ENCODE measurements around the gene PREX1.
"Not testable (repeated sequence)": the region's sequence is repeated elsewhere in the genome, so short reads cannot be mapped to it uniquely, and the experiment has no call there.

Gene PREX1

DNA sequence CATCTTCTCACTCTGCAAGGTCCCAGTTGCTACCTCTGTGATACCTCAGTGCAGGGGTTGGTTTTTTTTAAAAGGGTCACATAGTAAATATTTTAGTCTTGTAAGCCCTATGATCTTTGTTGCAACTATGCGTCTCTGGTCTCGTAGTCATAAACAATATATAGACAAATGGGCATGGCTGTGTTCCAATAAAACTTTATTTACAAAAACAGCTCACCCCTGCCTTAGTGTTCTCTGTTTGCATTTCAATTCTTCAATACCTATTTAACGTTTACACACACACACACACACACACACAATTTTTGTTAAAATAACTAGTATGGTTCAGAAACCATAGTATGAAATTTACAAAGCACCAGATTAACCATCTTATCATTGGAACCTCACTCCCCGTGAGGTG lies 216.8 kb downstream of the PREX1 start:
- no peak for DNase-seq (ENCODE audit: low read depth in 1 of 2, low spot score in 1 of 2)

DNA sequence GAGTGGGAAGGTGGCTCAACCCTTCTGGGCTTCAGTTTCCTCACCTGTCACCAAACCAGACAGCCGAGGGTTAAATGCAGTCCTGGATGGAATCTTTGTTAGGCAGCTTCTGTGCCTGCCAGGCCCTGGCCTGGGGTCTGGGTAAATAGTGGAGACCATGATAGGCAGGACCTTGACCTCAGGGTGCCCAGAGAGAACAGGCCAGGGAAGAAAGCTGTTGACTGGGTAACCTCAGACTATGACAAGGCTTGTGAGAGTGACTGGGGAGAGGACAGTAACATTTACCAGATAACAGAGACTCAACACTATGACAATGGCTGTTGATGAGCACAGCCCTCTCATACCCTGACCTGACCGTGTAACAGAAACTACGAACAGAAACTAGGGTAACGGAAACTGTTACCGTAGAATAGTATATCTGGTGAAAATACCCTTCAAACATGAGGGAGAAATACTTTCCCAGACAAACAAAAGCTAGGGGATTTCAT lies 218.3 kb downstream of the PREX1 start:
- DNase-seq (ENCODE audit: low read depth in 1 of 2, low spot score in 1 of 2), result no peak

DNA sequence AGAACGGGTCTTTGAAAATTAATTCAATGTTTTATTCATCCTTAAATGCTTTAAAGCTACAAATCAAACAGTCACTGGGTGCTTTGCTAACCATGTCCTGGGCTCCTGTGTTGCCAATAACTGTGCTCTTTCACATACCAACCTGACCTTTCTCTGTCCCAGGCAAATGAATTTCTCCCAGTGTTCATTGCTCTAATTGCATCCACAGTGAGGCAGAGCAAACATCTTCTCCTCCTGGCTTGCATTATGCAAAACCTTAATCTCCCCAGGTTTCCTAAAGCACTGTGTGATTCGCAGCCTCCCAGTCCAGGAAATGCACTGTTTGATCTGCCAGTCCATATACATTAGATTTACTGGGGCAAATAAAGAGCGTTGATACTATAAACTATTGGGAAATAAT lies 219.0 kb downstream of the PREX1 start:
- DNase-seq (ENCODE audit: low read depth in 1 of 2, low spot score in 1 of 2), result no peak

DNA sequence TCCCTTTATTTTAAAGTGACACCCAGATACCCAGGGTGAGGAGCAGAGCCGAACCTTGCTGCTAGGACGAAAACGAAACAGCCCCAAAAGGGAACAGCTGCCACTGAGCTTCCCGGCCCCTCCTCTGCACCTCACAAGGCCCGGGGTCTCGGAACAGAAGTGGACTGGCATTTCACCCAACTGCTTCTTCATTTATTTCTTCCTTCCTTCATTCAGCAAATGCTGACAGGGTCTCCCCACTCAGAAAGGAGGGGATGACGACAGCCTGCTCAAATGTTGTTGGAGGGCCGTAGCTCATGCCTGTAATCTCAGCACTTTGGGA lies 220.3 kb downstream of the PREX1 start:
- DNase-seq (ENCODE audit: low read depth in 1 of 2, low spot score in 1 of 2), result no peak

DNA sequence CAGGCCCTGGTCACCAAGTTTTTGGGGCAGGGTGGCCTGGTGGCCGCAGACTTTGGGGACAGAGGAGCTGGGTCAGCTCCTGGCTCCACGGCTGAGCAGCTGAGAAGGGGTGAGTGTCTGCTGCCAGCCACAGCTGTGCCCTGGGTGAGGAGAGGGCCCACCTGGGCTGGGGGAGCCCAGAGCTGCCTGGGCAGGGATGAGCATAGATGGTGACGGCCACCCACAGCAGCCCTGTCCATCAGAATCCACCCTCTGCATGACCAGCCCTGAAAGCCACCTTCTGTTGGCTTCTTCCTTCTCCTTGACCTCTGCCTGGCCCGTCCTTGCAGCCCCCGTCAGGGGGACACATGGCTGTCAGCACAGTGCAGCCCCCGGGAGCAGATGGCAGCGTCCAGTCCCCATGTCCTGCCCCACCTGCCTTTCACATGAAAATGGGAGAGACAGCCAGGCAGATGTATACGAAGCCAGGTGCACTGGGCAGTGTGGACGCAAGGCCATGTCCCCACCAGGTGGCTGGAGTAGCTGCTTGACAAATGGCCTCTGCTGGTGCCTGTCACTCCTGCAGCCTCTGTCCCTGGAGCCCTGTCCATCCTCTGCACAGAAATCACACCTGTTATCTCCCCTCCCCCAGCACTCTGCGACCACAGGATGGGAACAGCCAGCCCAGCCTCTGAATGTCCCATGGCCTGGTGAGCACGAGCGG lies 220.8 kb downstream of the PREX1 start:
- no peak for DNase-seq (ENCODE audit: low read depth in 1 of 2, low spot score in 1 of 2)

- no peak for DNase-seq (ENCODE audit: low read depth in 1 of 2, low spot score in 1 of 2)
Measured at GRCh38 chr20:48606172-48606840, 221.5 kb downstream of the PREX1 start.

- no peak for DNase-seq (ENCODE audit: low read depth in 1 of 2, low spot score in 1 of 2)
Measured at GRCh38 chr20:48605364-48606171, 222.2 kb downstream of the PREX1 start.

DNA sequence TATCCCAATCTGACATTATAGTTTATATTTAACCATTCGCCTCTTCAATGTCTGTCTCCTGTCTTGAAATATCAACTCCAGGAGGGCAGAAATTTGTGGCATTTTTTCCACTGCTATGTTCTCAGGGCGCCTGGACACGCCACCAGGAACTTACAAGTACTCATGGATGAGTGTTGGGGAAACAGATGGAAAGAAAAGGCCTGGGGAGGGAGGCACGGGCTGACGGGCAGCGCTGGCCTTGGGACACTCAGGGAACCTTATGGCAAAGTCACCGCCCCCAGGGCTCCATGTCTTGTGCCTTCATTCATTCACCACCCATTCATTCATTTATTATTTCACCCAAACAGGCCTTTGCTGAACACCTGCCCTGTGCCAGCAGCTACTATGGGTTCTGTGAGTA lies 222.9 kb downstream of the PREX1 start:
- DNase-seq (ENCODE audit: low read depth in 1 of 2, low spot score in 1 of 2), result no peak

DNA sequence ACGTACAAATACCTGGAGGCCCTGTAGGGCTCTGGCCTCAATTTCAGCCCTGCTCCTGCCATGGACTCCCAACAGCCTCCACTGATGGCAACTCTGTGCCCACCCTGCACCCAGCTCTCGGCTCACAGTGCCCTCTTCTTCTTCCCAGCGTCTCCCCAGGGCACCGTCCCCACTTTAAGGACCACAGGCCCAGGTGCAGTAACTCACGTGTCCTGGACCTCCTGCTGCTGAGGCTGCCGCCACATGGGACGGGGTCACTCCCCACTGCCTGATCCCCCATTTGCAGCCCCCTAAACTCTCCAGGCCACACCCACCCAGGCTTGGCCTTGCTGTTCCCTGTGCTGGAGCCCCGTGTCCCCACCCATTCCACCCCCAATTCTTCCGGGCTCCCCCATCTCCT lies 223.4 kb downstream of the PREX1 start:
- no peak for DNase-seq (ENCODE audit: low read depth in 1 of 2, low spot score in 1 of 2)

GRCh38 chr20:48603819-48604405 lies 223.9 kb downstream of the PREX1 start:
- DNase-seq (ENCODE audit: low read depth in 1 of 2, low spot score in 1 of 2), result no peak

GRCh38 chr20:48603116-48603818 lies 224.5 kb downstream of the PREX1 start:
- no peak for DNase-seq (ENCODE audit: low read depth in 1 of 2, low spot score in 1 of 2)

DNA sequence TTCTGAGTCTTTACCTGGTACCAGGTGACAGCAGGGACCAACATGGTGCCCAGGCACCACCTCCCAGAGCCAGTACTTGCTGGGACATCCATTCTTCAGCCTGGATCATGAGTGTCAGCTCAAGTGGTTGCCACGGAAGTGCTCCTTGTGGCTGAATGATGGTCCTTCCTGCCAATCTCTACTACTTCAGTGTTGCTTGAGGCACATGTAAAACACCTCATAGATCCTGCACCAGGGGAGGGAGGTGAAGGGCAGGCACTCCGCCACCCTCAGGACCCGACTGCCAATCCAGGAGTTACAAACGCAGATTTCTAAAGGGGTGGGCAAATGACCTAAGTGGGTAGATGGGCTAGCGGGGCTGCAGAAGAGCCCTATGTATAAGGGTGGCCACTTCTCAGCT lies 226.0 kb downstream of the PREX1 start:
- DNase-seq (ENCODE audit: low read depth in 1 of 2, low spot score in 1 of 2), result no peak

DNA sequence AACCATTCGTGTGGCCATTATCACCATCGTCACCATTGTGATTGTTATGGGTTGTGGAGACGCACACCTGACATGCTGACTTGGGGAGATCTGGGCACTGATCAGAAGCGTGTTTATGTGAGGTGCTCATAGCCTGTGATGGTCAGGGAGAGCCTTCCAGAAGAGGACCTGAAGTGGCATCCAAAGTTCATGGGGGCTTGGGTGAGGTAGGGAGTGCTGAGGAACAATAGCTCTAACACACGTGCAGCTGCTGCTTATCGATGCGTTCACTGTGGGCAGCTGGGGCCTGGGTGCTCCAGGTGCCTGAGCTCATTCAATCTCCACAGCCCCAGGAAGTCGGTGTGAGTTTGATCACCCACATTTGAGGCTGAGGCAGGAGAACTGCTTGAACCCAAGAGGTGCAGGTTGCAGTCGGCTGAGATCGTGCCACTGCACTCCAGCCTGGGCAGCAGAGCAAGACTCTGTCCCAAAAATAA lies 227.3 kb downstream of the PREX1 start:
- no peak for DNase-seq (ENCODE audit: low read depth in 1 of 2, low spot score in 1 of 2)

DNA sequence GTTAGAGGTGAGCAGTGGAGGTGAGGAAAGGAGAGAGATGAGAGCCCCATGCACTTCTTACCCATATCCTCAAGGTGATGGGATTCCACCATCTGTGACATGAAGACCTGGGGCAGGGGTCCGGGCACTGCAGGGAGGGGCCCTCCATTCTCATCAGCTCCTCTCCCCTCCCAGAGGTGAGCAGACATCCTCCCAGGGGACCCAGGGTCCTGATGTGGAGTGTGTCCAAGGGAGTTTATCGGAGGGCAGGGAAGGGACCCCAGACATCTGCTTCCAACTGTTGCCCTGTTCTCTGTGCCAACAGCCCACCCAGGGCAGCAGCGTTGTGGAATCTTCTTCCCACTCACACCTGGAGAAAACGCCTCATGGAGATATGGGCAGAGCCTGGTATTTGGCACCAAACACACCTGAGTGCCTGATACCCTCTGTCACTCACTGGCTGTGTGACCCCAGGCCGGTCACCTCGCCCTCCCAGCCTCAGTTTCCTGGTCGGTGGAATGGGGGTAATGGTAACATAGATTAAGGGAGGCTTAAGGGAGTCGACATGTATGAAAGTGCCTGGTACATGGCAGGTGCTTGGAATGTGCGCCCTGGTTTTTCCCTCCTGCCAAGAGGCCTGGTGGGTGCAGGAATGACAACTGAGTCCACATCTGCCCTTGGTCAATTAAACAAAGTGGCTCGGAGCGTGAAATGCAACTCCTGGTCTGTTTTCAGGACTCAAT lies 227.9 kb downstream of the PREX1 start:
- DNase-seq (ENCODE audit: low read depth in 1 of 2, low spot score in 1 of 2), result no peak

- no peak for DNase-seq (ENCODE audit: low read depth in 1 of 2, low spot score in 1 of 2)
Measured at GRCh38 chr20:48599106-48599747, 228.6 kb downstream of the PREX1 start.

- DNase-seq (ENCODE audit: low read depth in 1 of 2, low spot score in 1 of 2), result not testable (repeated sequence)
Measured at GRCh38 chr20:48598303-48598941, 229.4 kb downstream of the PREX1 start.

DNA sequence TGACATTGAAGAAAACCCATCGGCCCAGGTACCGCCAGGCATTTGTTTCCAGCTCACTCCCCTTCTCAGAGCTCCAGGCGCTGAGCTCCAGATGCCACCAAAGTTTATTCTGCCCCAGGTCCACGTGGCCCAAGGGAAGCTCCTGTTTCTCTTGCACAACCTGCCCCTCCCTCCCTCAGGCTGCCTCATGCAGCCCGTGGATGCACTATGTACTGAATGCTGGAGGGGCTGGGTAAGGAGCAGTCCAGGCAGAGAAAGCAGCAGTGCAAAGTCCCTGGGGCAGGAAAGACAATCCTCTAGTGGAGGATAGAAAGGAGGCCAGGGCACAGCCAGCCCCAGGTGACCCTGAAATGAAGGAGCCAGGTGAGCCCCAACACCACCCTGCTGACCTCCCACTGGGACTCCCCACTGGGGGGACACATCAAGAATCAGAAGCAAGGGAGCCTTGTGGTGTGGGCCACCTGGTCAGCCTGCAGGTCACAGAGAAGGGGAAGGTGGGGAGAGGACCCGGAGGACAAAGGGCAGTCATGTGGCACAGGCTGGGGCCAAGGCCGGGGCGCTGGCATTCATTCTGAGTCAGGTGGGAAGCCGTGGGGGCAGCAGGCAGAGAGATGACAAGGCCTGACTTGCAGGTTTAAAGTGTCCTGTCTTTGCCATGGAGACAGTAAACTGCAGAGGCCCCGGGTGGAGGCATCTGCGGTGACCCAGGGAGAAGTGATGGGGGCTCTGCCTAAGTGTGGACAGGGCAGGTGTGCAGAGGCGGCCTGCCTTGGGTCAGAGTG lies 230.1 kb downstream of the PREX1 start:
- no peak for DNase-seq (ENCODE audit: low read depth in 1 of 2, low spot score in 1 of 2)

DNA sequence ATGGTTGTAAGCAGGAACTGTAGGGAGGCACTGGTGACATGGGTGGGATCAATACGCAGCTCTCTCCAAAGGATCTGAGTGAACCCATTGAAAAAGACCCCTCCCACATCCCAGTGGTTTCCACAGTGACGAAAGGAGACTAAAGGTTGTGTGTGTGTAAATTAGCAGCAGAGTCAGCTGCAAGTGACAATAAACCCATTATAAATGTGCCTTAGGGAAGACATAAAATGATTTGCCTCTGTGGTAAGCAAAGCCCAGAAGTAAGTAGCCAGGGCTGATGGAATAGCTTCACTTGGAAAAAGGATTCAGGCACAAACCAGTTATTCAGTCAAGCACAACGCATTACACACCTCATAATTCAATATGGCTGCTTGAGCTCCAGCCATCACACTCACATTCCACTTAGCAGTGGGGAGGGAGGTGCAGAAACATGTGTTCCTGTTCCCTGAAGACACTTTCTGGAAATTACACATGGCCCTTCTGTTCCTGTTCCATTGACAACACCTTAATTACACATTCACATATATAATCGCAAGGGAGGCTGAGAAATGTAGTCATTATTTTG lies 231.4 kb downstream of the PREX1 start:
- DNase-seq (ENCODE audit: low read depth in 1 of 2, low spot score in 1 of 2), result no peak

Data from stimulated activated CD4-positive, alpha-beta T cell treated with anti-CD3 and anti-CD28 coated beads, Interleukin-15, amount 100 ng/mL, for 1 hour (primary cell).